ENCODE data around the gene DGKG. TPM values are rescaled to one million over a fixed set of nuclear protein-coding genes. Genes with fewer than 3 reads are reported as not detected.

The DGKG gene
- total and polyA plus RNA-seq, 10 of the 15 experiments (the other 5 are each of a cell fraction or from before 2014, with no cell fraction given) = 0.39 to 6.2 (median 4.7) TPM

- Histone ChIP-seq H3K27ac (ENCODE audit: control insufficient read depth, insufficient read depth) (no peak overlapping the region), H3K4me3 (no peak overlapping the region), H3K79me2 (ENCODE audit: control insufficient read depth, insufficient read depth, low read length) (no peaks in the 10 kb centered on the region), H3K9me3 (replicated peaks; ENCODE audit: control insufficient read depth, insufficient read depth, low read length) (no peaks in the 10 kb centered on the region), H3K27me3 (replicated peaks in 1 of 2; ENCODE audit: control insufficient read depth in 2 of 2, insufficient read depth in 2 of 2, low read length in 1 of 2) (no peaks in the 10 kb centered on the region), H2AFZ (ENCODE audit: control insufficient read depth, low read depth, low read length) (no peak overlapping the region), H4K20me1 (ENCODE audit: control insufficient read depth, insufficient read depth) (no peaks in the 10 kb centered on the region), H3K4me1 (ENCODE audit: control insufficient read depth, insufficient read depth, low read length) (peaks cover 7% of the 10 kb centered on the region), H3K36me3 (ENCODE audit: control insufficient read depth in 2 of 2, insufficient read depth in 2 of 2, low read length in 1 of 2) (no peaks in the 10 kb centered on the region), H3K9ac (ENCODE audit: control insufficient read depth, insufficient read depth, low read length) (no peak overlapping the region), H3K4me2 (ENCODE audit: control insufficient read depth, insufficient read depth) (no peak overlapping the region)
- no TSS peak for BruUV-seq (replicated peaks)
- FAIRE-seq (no peak), DNase-seq (ENCODE audit: low read depth, low spot score) (no peak), ATAC-seq (peak; percentile 65)
- CTCF ChIA-PET = no interaction called here
- SMC1A ChIA-PET (ENCODE audit: uncharacterized antibody, unreplicated experiment) = no interaction called here
- POLR2A ChIA-PET = no interaction called here
- RAD21 ChIA-PET (ENCODE audit: unreplicated experiment) = no interaction called here
- in situ Hi-C loops (cut with MboI) = no loop called here
- intact Hi-C loops (cut with micrococcal nuclease; ENCODE audit: unreplicated experiment) = no loop called here
- 1% methylated on average over 5 of the region's 5 CpGs for WGBS (ENCODE audit: insufficient coverage, insufficient replicate concordance, low lambda C conversion rate, missing lambda C conversion rate)
- TF ChIP-seq CHD4 (IDR thresholded peaks at IDR 0.05) (no peak), CREM (IDR thresholded peaks at IDR 0.05; ENCODE audit: low read depth) (peak; percentile 59; the same call in 1 of the 2 replicates), HCFC1 (IDR thresholded peaks at IDR 0.05; ENCODE audit: low read length) (no peak), SP1 (IDR thresholded peaks at IDR 0.05; ENCODE audit: low read depth, low read length) (no peak), NBN (IDR thresholded peaks at IDR 0.05) (no peak), MEF2B (IDR thresholded peaks at IDR 0.05; ENCODE audit: partially characterized antibody, poor library complexity, severe bottlenecking) (no peak), CHD2 (IDR thresholded peaks at IDR 0.05; ENCODE audit: borderline replicate concordance, low read depth, low read length) (no peak), GABPA (IDR thresholded peaks at IDR 0.05; ENCODE audit: low read depth) (no peak), EZH2 (IDR thresholded peaks at IDR 0.05; ENCODE audit: borderline replicate concordance, control insufficient read depth, low read depth, low read length) (no peak), SMARCA5 (IDR thresholded peaks at IDR 0.05) (no peak), YY1 (IDR thresholded peaks at IDR 0.05; ENCODE audit: low read depth, low read length) (0 out of 2 replicates have a peak, but pooled peaks have one; percentile 18), EP300 (IDR thresholded peaks at IDR 0.05; ENCODE audit: borderline replicate concordance in 1 of 2, control insufficient read depth in 1 of 2, low read depth in 2 of 2, low read length in 2 of 2) (no peak), ATF3 (IDR thresholded peaks at IDR 0.05; ENCODE audit: borderline replicate concordance, extremely low read depth, low read depth, low read length) (no peak), ETV6 (conservative IDR thresholded peaks at IDR 0.05 in 1 of 2, IDR thresholded peaks at IDR 0.05 in 1 of 2; ENCODE audit: borderline replicate concordance in 1 of 2, low read depth in 1 of 2) (peak in 1 of 2 experiments; percentile 50; a peak in 1 of 4 replicates), PML (IDR thresholded peaks at IDR 0.05; ENCODE audit: low read length) (no peak), MTA3 (IDR thresholded peaks at IDR 0.05; ENCODE audit: borderline replicate concordance, low read length) (no peak), STAT3 (IDR thresholded peaks at IDR 0.05; ENCODE audit: low read depth, low read length) (no peak), LARP7 (IDR thresholded peaks at IDR 0.05) (no peak), E2F4 (IDR thresholded peaks at IDR 0.05; ENCODE audit: low read depth, low read length) (no peak), FOS (IDR thresholded peaks at IDR 0.05; ENCODE audit: borderline replicate concordance, extremely low read depth, insufficient read length) (no peak), USF1 (IDR thresholded peaks at IDR 0.05; ENCODE audit: borderline replicate concordance, extremely low read length, insufficient read depth, low read depth, low read length) (no peak), ZZZ3 (IDR thresholded peaks at IDR 0.05; ENCODE audit: control insufficient read depth, insufficient read length, low read depth) (no peak), FOXM1 (IDR thresholded peaks at IDR 0.05; ENCODE audit: low read depth, low read length) (peak; percentile 33; the same call in 1 of the 2 replicates)
Measured at GRCh38 chr3:186342197-186342596, 19.8 kb downstream of the DGKG start.
